Loucy (cell line): ENCODE results near the gene SMIM22.

Experiments used
- CTCF ChIP-seq: fragments of 200-600 bp; sonication (generic); conservative IDR thresholded peaks from 2 replicates; pipeline ENCODE4 v1.5.1; 2014; ENCODE audit warnings: mild to moderate bottlenecking, antibody characterized with exemption, low read length
- EZH2phosphoT487 ChIP-seq: fragments of 200-600 bp; IDR thresholded peaks from 2 replicates; pipeline ENCODE4 v1.6.1; 2018; ENCODE audit warnings: antibody characterized with exemption, mild to moderate bottlenecking, moderate library complexity, borderline replicate concordance

- no peak for TF ChIP-seq CTCF
- no peak for TF ChIP-seq EZH2phosphoT487
These were observed 9.0 kb downstream of the SMIM22 start for GRCh38 chr16:4803898-4804762.
